NCI-H146 (cell line): Measurements from ENCODE around the gene NDST3.

Experiments used
- DNase-seq: peaks from one replicate; lab custom pipeline; 2025; lab: John Stamatoyannopoulos, UW

The NDST3 gene

DNA sequence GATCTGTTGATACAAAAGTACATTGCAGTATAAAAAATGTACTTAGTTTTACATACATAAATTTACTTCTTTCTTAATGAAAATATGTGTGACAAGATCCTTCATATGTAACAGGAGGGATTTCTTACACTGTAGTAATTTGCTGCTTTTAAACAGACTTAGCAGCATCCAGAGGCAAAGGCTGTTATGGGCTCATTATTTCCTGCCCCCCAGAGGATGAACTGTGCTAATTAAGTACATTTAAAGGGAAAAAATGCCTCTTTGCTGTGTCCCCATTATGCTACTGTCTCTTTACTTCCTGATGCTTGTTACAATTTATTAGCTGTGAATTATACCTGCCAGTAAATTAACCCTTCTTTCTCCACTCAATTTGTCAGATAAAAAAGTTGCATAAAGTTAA is 47.1 kb downstream of the NDST3 start:
- DNase-seq = no peak

DNA sequence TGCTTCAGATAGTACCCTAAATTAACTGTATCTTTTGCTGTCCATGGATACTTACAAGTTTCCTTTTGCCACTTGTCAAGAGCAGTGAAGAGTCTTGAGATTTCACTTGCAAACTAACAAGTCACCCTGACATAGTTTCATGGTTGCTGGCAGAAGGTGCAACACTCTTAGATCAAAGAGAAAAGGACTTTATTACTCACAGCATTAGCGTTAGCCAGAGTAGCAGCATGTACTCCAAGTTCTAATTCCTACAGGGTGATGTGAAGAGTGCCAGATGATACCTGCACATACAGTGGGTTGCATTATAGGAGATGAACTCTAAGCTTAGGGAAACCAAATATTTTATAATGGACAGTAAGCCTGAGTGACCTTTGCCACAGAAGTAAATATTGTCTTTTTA is 47.9 kb downstream of the NDST3 start:
- DNase-seq = no peak

- DNase-seq = no peak
Observed at GRCh38 chr4:118085700-118086099, 51.4 kb downstream of the NDST3 start.

GRCh38 chr4:118086344-118086743 is 52.1 kb downstream of the NDST3 start:
- DNase-seq = no peak

DNA sequence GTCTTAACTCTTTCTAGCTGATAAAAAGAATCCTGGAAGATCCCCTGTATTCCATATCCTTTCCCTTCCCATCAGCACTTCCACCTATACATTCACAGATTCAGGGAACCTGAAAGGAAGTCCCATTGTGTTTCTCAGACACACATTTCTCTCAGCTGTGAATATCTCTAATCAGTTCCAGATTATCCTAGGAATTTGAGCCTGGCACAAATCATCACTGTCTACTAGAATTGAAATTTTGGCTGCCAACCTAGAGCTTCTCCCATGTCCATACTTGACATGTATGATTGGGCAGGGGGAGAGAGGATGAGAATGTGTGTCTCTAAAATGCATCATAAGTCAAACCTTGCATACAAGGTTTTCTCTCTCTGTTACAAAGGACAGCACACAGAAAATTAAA is 53.1 kb downstream of the NDST3 start:
- DNase-seq = no peak

- DNase-seq = no peak
Observed at GRCh38 chr4:118099106-118099505, 64.8 kb downstream of the NDST3 start.

- DNase-seq = no peak
Observed at GRCh38 chr4:118102195-118102594, 67.9 kb downstream of the NDST3 start.

DNA sequence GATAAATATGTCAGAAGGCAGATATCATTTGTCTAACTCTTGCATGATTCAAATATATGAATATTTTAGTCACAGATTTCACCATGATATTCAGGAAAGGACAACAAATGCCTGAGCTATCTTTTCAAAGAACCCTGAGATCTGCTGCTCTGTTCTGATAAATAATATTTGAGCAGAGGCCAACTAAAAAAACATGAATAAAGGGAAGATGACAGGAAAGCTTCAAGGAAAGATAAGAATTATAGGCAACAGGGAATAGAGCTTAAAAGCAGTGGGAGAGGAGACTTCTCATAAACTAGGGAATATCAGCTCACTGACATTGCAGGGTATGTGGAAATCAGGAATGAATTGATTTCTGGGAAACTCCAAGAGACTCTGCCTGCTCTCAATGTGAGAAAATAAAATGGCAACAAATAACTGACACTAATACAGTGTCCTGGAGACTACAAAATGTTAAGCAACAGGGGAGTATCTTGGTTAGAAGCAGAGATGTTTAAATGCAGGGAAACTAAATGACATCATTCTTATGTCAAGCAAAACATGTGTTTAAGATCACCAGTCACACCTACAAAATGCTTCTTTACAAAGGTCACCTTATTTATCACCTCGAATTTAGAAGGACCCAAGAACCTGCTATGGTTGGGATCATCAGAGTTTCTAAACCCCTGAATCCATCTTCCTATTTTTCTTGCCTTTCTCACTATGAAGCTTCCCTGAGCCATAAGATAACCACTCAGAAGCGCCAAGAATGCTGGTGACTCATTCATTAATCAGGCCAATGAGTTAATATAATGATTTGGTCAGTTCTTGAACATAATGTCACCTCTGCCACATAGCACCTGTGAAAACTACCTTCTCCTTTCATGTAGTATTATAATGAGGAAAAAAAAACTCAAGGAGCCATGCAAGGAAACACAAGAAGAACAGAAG is 78.1 kb downstream of the NDST3 start:
- DNase-seq = no peak

DNA sequence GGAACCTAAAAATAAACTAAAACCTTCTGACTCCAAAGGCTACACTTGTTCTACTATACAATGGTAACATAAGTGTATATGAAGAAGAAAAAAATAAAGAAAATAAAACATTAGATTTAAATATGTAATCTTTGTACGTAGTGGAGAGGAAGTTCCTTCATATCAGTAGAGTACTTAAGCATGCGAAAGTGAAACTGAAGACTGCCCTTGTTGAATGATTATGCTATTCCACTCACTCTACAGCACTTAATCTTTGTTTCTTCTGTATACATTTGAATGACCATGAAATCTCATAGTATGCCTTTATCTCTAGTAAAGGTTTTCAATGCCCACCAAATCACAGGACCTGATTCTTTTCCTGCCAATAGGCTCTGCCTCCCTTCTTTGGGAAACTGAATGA is 78.9 kb downstream of the NDST3 start:
- no peak for DNase-seq

DNA sequence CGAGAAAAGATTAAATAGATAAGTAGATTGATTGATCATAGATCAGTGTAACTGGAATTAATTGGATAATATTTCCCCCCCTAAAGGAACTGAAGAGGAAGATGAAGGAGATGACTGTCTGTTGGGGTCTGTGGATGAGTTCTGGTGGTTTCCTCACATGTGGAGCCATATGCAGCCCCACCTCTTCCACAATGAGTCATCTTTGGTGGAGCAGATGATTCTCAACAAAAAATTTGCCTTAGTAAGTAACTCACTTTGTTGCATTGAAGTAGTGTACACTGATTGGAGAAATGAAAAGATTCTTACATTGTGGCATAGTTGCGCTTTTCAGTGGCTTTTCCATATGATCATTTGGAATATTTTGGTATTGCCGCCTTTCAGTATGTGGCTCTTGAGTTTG is 80.4 kb downstream of the NDST3 start:
- no peak for DNase-seq

- no peak for DNase-seq
Observed at GRCh38 chr4:118120120-118120760, 86.0 kb downstream of the NDST3 start.

GRCh38 chr4:118124997-118125396 is 90.7 kb downstream of the NDST3 start:
- DNase-seq = no peak

DNA sequence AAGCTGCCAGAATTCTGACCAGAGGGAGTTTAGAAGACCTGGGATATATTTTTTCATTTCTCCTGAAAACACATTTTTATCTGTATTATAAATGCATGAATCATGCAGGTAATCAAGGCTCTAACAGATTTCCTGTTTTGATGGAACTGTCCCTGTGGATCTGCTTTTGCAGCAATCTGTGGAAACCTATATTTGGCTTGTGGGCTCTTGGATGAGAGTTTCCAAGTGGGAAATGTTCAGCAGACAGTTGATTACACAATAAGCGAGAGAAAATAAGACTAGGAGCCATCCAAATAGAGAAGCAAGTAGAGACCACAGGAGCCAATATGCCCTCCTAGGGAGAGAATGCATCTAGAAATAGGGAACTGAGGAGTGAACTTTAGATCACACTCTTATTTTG is 105.0 kb downstream of the NDST3 start:
- no peak for DNase-seq

DNA sequence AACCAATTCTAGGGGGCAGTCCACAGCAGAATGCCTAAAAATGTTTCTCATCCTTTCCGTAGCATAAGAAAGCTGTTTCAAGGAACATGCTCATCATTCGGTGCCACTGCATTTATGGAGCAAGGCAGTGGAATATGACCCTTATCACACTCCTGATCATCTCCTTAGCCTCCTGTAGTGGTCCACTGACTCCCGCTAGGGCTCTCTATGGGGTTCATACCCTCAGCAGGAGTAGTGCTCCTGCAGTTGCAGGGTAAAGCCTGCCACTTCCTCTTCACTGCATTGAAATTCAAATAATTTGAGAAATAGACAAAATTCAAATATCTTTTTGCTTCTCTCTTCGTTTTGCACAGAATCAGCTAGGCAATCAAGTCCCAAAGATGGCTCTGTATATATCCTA is 107.0 kb downstream of the NDST3 start:
- no peak for DNase-seq

DNA sequence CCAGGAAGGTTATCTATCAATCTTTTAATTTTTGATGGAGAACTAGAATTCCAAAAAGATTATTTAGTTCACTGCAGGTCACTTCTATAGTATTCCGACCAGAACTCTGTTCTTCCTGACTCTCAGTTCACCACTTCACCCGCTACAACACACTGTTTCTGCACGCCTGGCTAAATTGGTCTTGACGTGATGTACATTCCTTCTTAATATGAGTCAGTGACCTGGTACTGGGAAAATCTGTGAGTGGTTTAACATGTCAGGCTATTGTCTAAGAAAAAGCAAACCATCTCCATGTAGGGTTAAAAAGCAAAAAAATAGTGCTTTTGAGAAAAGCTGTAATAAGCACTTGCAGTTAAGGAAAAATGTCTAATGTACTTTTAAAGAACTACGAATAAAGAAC is 120.4 kb downstream of the NDST3 start:
- DNase-seq = no peak

DNA sequence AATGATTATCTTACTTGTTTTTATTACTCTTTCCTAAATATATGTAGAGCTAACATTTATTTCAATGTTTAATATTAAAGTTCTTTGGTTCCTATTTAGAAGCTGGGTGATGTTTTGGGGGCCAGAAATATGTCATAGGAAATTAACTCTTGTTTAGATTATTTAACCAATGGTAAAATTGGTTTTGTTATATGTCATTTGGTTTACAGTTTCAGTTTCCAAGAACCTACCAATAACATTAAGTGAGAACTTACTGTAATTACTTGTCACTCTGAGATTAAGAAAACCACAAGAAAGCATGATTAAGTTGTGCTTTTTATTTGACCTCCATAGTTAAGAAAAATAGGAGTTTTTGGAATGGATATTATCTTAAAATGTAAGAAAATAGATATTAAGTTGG is 121.2 kb downstream of the NDST3 start:
- no peak for DNase-seq

DNA sequence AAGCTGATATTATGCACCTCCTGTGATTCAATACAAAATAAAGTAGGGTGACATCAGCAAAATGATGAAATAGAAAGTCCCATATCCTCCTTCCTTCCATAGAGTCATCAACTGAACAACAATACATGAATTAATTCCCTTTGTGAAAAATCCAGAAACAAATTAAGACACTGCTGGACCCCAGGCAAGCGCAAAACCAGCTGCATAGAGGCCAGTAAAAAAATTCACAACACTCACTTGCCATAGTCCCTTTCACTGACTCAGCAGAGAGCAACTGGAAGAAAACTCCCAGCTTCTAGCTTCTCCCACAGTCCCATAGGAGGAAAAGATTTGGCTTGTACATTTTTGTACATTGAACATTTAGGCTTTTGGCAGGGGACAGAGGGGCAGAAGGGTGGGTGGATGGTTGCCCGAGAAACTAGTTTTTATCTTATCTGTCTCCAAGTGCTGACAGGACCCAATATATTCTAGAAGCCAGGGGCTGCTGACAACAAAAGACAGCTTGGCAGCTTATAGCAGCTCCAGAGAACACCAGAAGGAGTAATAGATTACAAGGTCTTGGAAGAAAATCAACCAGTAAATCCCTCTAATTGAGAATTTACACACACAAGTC is 124.6 kb downstream of the NDST3 start:
- no peak for DNase-seq

- no peak for DNase-seq
Observed at GRCh38 chr4:118167306-118167705, 133.0 kb downstream of the NDST3 start.

DNA sequence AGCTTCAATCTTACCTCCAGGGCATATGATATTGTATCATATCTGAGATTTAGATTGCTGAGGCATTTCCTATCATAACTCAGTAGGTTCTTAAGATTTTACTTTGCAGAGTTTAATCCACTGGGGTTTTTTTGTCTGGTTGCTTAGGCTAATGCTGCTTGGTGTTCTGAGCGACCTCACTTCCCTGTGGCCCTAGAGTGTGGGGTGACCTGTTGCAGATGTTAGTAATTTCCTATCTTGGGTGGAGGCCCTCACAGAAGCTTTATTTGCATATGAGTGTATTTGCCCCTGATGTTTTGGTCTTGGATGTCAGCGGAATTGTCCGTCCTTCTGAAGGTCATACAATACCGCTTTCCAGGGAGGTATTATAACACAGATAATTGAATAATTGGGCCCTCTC is 137.1 kb downstream of the NDST3 start:
- DNase-seq = no peak

DNA sequence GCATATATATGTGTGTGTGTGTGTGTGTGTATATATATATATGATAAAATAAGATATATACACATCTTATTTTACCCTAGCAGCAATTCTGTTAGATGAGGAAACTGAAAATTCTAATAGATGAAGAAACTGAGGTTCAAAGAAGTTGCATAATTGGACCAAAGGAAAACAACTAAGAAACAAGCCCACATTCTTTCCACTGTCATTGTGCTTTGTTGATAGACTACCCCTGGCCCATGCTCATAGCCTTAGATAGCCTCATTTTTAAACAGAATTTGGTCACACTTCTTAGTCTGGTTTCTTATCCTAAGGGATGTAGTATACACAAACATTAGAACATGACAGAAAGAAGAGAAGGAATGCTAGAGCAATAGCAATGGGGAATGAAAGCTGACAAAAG is 138.8 kb downstream of the NDST3 start:
- no peak for DNase-seq

DNA sequence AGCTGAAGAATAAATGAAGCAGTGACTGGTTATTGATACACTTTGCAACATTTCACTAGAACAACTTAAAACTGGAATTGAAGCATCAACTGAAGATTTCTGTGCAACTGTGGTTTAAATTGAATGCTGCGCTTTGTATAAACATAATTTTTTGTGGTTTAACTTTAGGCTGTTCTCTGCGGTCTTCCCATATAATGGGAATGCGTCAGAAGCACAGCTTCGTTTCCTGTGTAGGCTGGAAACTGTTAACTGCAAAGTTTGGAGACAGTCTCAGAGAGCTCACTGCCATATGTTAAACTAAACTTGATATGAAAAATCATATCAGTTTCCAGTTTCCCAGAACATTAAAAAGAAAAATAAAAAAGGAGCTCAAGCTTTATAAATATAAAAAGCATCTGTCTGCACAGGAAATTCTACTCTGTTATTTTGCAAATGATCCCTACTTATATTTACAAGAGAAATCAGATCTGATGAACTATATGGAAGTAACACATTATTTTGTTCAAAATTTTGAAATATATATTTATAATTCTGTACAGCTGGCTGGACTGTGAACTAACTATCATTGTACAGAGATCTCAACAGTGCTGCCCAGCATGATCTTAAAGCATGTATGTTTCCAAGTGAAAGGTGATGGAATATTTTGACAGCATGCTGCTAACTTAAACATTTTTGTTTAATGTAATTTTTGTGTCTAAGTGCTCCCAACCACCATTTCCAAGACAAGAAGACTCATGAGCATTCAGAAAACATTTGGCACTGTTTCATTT is 139.9 kb downstream of the NDST3 start:
- DNase-seq = no peak

- no peak for DNase-seq
Observed at GRCh38 chr4:118175506-118175905, 141.2 kb downstream of the NDST3 start.
